ENCODE measurements around the gene VPS29. TPM values are rescaled to one million over a fixed set of nuclear protein-coding genes. Genes with fewer than 3 reads are reported as not detected.

VPS29 gene
- total RNA-seq, 1 experiment from 2014 or later, result 95.7 TPM

DNA sequence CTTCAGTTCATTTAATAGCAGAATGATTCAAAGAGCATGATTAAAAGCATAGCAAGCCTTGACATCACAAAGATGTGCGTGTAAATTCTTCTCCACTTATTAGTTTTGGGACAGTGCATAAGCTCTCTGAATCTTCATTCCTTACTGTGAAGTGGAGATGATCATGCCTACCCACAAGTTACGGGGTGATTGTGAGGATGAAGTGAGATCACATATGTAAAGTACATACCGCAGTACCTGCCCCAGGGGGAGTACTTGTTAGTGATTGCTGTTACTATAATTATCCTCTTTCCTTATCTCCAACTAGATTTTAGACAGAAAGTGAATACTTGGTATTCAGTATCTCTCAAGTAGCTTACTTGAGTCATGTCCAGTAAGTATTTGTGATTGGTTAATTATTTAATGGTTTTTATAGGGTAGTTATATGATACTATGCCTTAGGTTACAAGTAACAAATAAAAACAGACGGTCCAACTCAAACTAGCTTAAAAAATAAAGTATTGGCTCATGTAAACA, 6.2 kb upstream of the VPS29 start (continued):
- TF ChIP-seq, protein P1, sequence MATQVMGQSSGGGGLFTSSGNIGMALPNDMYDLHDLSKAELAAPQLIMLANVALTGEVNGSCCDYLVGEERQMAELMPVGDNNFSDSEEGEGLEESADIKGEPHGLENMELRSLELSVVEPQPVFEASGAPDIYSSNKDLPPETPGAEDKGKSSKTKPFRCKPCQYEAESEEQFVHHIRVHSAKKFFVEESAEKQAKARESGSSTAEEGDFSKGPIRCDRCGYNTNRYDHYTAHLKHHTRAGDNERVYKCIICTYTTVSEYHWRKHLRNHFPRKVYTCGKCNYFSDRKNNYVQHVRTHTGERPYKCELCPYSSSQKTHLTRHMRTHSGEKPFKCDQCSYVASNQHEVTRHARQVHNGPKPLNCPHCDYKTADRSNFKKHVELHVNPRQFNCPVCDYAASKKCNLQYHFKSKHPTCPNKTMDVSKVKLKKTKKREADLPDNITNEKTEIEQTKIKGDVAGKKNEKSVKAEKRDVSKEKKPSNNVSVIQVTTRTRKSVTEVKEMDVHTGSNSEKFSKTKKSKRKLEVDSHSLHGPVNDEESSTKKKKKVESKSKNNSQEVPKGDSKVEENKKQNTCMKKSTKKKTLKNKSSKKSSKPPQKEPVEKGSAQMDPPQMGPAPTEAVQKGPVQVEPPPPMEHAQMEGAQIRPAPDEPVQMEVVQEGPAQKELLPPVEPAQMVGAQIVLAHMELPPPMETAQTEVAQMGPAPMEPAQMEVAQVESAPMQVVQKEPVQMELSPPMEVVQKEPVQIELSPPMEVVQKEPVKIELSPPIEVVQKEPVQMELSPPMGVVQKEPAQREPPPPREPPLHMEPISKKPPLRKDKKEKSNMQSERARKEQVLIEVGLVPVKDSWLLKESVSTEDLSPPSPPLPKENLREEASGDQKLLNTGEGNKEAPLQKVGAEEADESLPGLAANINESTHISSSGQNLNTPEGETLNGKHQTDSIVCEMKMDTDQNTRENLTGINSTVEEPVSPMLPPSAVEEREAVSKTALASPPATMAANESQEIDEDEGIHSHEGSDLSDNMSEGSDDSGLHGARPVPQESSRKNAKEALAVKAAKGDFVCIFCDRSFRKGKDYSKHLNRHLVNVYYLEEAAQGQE (IDR thresholded peaks at IDR 0.05; ENCODE audit: low read depth), result no peak
- TF ChIP-seq CEBPB (IDR thresholded peaks at IDR 0.05; ENCODE audit: low read depth) (no peak), POLR2AphosphoS5 (IDR thresholded peaks at IDR 0.05; ENCODE audit: low read depth, low read length) (no peak), ZNF274 (IDR thresholded peaks at IDR 0.05; ENCODE audit: low read depth, low read length) (no peak), SRF (IDR thresholded peaks at IDR 0.05; ENCODE audit: low read depth) (no peak), EZH2 (IDR thresholded peaks at IDR 0.05) (no peak)

DNA sequence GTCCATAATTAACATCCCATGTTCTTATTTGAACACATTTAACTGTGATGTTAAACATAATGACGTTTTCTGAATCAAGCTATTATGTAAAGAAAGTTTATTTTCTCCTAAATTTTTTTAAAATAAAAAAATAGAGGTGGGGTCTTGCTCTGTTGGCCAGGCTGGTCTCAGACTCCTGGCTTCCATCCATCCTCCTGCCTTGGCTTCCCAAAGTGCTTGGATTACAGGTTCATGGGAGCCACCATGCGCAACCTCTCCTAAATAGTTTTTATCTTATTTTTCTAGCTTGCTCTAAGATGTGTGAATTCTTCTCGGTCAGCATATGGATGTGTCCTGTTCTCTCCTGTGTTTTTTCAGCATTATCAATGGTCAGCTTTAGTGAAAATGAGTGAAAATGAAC, 3.4 kb upstream of the VPS29 start:
- no peak overlapping the region for H3K9ac ChIP-seq (ENCODE audit: low read length)
- no TSS peak for BruUV-seq (replicated peaks)
- no peaks in the 10 kb centered on the region for H3K9me3 ChIP-seq (ENCODE audit: control insufficient read depth in 1 of 2, insufficient read depth in 1 of 2, low read depth in 1 of 2, low read length in 2 of 2)
- no peak overlapping the region for H3K4me3 ChIP-seq (replicated peaks in 1 of 2; ENCODE audit: low read depth in 1 of 2, low read length in 2 of 2)
- CTCF ChIA-PET, result no interaction called here
- no peak overlapping the region for H2AFZ ChIP-seq (ENCODE audit: low read depth, low read length, poor library complexity, severe bottlenecking)
- no peak overlapping the region for H3K27ac ChIP-seq (ENCODE audit: low read depth, low read length)
- POLR2A ChIA-PET, result no interaction called here
- H3K4me1 ChIP-seq (ENCODE audit: control insufficient read depth in 1 of 2, insufficient read depth in 2 of 2, low read length in 2 of 2), result peaks cover 6 to 9% of the 10 kb centered on the region in 2 experiments
- H3K4me2 ChIP-seq (ENCODE audit: low read length), result no peak overlapping the region
- no peak for DNase-seq (ENCODE audit: low read depth, low spot score)
- H3K27me3 ChIP-seq (ENCODE audit: insufficient read depth, low read length), result no peaks in the 10 kb centered on the region
- RAD21 ChIA-PET (ENCODE audit: low non-redundant PET in 1 of 2, low total read pairs in 2 of 2, uncharacterized antibody in 2 of 2, unreplicated experiment in 2 of 2), result no interaction called here
- no peak for ATAC-seq
- H4K20me1 ChIP-seq (ENCODE audit: insufficient read depth), result no peaks in the 10 kb centered on the region
- intact Hi-C loops (cut with micrococcal nuclease), result no loop called here
- H3K9me2 ChIP-seq (ENCODE audit: insufficient read depth), result no peaks in the 10 kb centered on the region
- peaks cover 14% of the 10 kb centered on the region for H3K79me2 ChIP-seq (ENCODE audit: insufficient read depth, low read length)
- no peaks in the 10 kb centered on the region for H3K36me3 ChIP-seq (ENCODE audit: control insufficient read depth in 1 of 2, insufficient read depth in 2 of 2, low read length in 2 of 2)
- TF ChIP-seq CBX3 (IDR thresholded peaks at IDR 0.05; ENCODE audit: low read depth), result no peak
- no peak for TF ChIP-seq EGR1 (IDR thresholded peaks at IDR 0.05; ENCODE audit: low read depth)
- TF ChIP-seq EZH2phosphoT487 (IDR thresholded peaks at IDR 0.05; ENCODE audit: borderline replicate concordance), result no peak
- no peak for TF ChIP-seq ELF1 (IDR thresholded peaks at IDR 0.05; ENCODE audit: borderline replicate concordance, low read depth)
- no peak for TF ChIP-seq SRF (IDR thresholded peaks at IDR 0.05; ENCODE audit: low read depth)
- TF ChIP-seq, protein P2, sequence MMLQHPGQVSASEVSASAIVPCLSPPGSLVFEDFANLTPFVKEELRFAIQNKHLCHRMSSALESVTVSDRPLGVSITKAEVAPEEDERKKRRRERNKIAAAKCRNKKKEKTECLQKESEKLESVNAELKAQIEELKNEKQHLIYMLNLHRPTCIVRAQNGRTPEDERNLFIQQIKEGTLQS (IDR thresholded peaks at IDR 0.05), result no peak
- TF ChIP-seq ZNF274 (IDR thresholded peaks at IDR 0.05; ENCODE audit: low read depth, low read length), result no peak
- no peak for TF ChIP-seq YY1 (IDR thresholded peaks at IDR 0.05; ENCODE audit: extremely low read depth, insufficient replicate concordance, low read depth, low read length)
- TF ChIP-seq, protein P3, sequence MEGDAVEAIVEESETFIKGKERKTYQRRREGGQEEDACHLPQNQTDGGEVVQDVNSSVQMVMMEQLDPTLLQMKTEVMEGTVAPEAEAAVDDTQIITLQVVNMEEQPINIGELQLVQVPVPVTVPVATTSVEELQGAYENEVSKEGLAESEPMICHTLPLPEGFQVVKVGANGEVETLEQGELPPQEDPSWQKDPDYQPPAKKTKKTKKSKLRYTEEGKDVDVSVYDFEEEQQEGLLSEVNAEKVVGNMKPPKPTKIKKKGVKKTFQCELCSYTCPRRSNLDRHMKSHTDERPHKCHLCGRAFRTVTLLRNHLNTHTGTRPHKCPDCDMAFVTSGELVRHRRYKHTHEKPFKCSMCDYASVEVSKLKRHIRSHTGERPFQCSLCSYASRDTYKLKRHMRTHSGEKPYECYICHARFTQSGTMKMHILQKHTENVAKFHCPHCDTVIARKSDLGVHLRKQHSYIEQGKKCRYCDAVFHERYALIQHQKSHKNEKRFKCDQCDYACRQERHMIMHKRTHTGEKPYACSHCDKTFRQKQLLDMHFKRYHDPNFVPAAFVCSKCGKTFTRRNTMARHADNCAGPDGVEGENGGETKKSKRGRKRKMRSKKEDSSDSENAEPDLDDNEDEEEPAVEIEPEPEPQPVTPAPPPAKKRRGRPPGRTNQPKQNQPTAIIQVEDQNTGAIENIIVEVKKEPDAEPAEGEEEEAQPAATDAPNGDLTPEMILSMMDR (IDR thresholded peaks at IDR 0.05 in 2 of 3, conservative IDR thresholded peaks at IDR 0.05 in 1 of 3; ENCODE audit: borderline replicate concordance in 1 of 3, insufficient read depth in 1 of 3, low read depth in 2 of 3, low read length in 2 of 3), result no peak
- TF ChIP-seq SIN3A (IDR thresholded peaks at IDR 0.05; ENCODE audit: low read depth), result no peak
- no peak for TF ChIP-seq POLR2AphosphoS5 (IDR thresholded peaks at IDR 0.05; ENCODE audit: low read depth, low read length)
- no peak for TF ChIP-seq RAD21 (IDR thresholded peaks at IDR 0.05; ENCODE audit: low read depth)
- TF ChIP-seq, protein P1 (IDR thresholded peaks at IDR 0.05; ENCODE audit: low read depth), result no peak
- no peak for TF ChIP-seq SP1 (IDR thresholded peaks at IDR 0.05; ENCODE audit: low read depth)
- no peak for TF ChIP-seq ZFX (IDR thresholded peaks at IDR 0.05)

All from HCT116 (cell line).